Esophagus squamous epithelium (tissue), 4 donors: ENCODE data around the gene CIRBP.

Source experiments
- CTCF ChIP-seq, 6 experiments: fragments of 450-650 bp in 4 of 6; fragments of 200-600 bp in 2 of 6; sonication (generic) in 2 of 6; IDR thresholded peaks; one replicate each; pipeline ENCODE4 v1.5.1; 2016 to 2019; ENCODE audit warnings: antibody characterized with exemption in 6 of 6, mild to moderate bottlenecking in 4 of 6, moderate library complexity in 4 of 6
- POLR2A ChIP-seq, 4 donors: fragments of 450-650 bp; IDR thresholded peaks; one replicate each; pipeline ENCODE4 v1.6.1; 2017; ENCODE audit warnings: antibody characterized with exemption in 4 of 4, mild to moderate bottlenecking in 4 of 4, moderate library complexity in 3 of 4

- TF ChIP-seq CTCF (IDR thresholded peaks at IDR 0.05) = no peak
- no peak for TF ChIP-seq POLR2A (IDR thresholded peaks at IDR 0.05)
Observed at GRCh38 chr19:1235625-1236538, 33.2 kb upstream of the CIRBP start.
